ENCODE measurements around the gene IL25.

Gene IL25

GRCh38 chr14:23405516-23406025, 33.0 kb downstream of the IL25 start:
- no peak overlapping the region for H3K27ac ChIP-seq
- ChIA-PET CTCF (interaction anchor here (0.9 kb wide), 1 partner anchor 60 kb away, joined by 3 read pairs; no protein-coding TSS in a partner anchor), POLR2A (ENCODE audit: low non-redundant PET) (no interaction called here)
- DNase-seq (ENCODE audit: low spot score) = no peak
- TF ChIP-seq, protein P1, sequence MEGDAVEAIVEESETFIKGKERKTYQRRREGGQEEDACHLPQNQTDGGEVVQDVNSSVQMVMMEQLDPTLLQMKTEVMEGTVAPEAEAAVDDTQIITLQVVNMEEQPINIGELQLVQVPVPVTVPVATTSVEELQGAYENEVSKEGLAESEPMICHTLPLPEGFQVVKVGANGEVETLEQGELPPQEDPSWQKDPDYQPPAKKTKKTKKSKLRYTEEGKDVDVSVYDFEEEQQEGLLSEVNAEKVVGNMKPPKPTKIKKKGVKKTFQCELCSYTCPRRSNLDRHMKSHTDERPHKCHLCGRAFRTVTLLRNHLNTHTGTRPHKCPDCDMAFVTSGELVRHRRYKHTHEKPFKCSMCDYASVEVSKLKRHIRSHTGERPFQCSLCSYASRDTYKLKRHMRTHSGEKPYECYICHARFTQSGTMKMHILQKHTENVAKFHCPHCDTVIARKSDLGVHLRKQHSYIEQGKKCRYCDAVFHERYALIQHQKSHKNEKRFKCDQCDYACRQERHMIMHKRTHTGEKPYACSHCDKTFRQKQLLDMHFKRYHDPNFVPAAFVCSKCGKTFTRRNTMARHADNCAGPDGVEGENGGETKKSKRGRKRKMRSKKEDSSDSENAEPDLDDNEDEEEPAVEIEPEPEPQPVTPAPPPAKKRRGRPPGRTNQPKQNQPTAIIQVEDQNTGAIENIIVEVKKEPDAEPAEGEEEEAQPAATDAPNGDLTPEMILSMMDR (conservative IDR thresholded peaks at IDR 0.05; ENCODE audit: low read depth) = no peak

DNA sequence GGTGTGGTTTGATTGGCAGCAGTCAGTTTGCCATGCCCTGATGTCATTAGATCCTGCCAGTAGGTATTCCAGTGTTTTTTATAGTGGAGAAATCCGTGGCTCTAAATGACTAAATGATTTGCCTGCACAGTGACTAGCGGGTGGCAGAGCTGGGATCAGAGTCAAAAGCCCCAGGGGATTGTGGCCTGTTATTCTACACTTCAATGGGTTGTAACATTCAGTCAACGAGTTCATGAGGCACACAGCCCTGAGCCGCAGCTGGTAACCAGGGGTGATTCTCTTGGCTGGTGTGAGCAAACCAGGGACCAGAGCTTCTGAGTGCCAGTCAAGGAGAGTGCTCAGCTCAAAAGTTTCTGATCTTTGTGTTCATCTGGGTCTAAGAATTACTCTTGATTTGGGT, 33.6 kb downstream of the IL25 start:
- TF ChIP-seq, protein P1 (conservative IDR thresholded peaks at IDR 0.05; ENCODE audit: low read depth) = no peak
- POLR2A ChIA-PET (ENCODE audit: low non-redundant PET) = no interaction called here
- CTCF ChIA-PET = interaction anchor here (0.9 kb wide), 1 partner anchor 60 kb away, joined by 3 read pairs; no protein-coding TSS in a partner anchor
- no peak for DNase-seq (ENCODE audit: low spot score)
- no peak overlapping the region for H3K27ac ChIP-seq

DNA sequence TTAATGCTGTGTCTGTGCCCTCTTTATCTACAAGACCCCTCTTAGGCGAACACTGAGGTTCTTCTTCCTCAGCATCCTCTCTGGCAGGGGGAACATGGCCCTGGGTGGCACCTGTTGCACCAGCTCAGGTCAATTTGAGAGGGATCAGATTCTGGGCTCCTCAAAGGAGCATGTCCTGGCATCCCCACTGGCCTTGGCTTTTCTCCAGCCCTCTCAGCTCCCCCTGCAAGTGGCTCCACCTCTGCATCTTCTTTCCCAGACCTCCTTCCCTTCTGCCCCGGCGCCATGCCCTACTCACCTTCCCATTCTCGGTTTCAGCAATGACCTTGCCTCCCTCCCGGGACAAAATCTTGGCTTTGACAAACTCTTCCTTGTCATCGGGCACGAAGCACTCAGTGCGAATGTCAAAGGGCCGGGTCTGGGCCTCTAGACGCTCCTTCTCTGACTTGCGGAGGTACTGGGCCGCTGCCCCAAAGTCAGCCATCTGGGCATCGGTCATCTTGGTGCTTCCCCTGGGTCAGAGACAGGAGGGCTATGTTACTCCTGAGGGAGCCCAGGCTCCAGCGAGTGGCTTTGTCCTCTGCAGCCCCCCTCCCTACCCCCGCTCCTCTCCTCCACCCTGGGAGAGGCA, 34.2 kb downstream of the IL25 start:
- no peak for DNase-seq (ENCODE audit: low spot score)
- H3K27ac ChIP-seq = no peak overlapping the region
- TF ChIP-seq, protein P1 (conservative IDR thresholded peaks at IDR 0.05; ENCODE audit: low read depth) = no peak
- ChIA-PET CTCF (interaction anchor here (0.6 to 0.9 kb wide), 2 partner anchors 10 to 61 kb away, joined by 3 read pairs; no protein-coding TSS in a partner anchor), POLR2A (ENCODE audit: low non-redundant PET) (no interaction called here)

DNA sequence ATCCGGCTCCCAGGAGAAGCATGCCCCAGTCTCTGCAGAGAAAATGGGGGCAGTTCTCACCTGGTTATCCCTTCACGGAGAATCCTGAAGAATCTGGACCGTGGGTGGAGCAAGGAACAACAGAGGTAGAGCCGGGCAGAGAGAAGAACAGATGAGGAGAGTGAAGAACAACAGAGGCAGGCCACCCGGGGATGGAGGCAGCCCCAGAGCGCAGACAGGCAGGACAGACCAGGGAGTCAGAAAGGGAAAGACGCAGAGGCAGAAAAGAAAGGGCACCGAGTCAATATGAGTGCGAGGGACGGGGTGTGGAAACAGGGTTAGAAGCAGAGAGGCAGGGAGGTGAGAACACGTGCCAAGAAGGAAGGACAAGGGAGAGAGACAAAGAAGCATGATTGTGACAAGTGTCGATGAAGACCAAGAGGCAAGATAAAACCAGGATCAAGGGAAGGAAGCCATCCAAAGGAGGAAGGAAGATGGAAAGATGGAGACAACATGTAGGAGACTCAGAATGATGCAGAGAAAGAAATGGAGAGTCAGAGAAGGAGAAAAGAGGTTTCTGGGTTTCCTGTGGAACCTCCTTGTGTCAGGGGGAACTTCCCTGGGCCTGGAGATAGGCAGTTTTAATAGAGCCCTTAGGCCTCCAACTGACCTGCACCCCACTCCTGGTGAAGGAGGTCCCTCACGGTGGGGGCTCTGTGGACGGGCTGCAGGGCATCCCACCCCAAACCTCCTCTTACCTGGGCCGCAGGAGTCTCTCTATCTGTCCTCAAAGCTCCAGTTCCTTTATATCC, 35.1 kb downstream of the IL25 start, which contains the start of gene MYH6:
MYH6 (minus strand) TSS at position 758 of the 791 bp plus-strand sequence. CDS start 1,050 bp downstream, outside the sequence.
- no peak within 1 kb of the TSS for H3K27ac ChIP-seq
- no peak for DNase-seq (ENCODE audit: low spot score)
- TF ChIP-seq, protein P1 (conservative IDR thresholded peaks at IDR 0.05; ENCODE audit: low read depth) = no peak
- POLR2A ChIA-PET (ENCODE audit: low non-redundant PET) = no interaction called here
- CTCF ChIA-PET = no interaction called here

DNA sequence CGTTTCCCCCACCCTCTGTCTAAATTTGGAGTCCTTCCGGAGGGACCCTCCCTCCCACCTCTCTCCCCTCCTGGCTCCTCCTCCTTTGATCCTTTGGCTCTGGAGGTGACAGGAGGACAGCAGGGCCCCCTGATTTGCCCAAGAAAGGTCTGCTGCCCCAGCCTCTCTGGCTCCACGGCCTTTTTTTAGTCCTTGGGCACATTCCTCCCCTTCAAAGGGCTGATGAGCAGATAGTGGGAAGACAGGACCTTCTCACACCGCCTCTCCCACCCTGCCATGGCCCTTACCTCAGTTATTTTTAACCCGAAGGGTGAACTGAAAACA, 35.7 kb downstream of the IL25 start:
- ChIA-PET POLR2A (ENCODE audit: low non-redundant PET) (no interaction called here), CTCF (no interaction called here)
- H3K27ac ChIP-seq = no peak overlapping the region
- TF ChIP-seq, protein P1 (conservative IDR thresholded peaks at IDR 0.05; ENCODE audit: low read depth) = no peak
- DNase-seq (ENCODE audit: low spot score) = no peak

DNA sequence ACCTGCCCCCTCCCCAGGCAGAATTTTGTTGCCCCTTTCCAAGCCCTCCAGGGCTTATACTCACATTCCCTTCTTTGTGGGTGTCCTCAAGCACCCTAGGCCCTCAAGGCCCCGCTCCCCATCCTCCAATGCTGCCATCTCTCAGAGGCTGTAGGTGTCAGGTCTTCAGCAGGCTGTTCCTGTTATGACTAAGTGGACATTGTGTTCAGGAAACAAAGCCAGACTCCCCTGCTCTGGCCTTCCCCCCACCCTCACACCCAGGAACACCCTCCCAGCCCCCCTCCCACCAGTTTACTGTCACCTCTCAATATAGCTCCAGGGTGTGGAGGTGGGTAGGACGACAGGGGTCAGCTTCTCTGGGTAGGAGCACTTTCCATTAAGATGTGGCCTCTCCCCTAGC, 36.9 kb downstream of the IL25 start:
- TF ChIP-seq, protein P1 (conservative IDR thresholded peaks at IDR 0.05; ENCODE audit: low read depth) = no peak
- ChIA-PET CTCF (no interaction called here), POLR2A (ENCODE audit: low non-redundant PET) (no interaction called here)
- no peak overlapping the region for H3K27ac ChIP-seq
- no peak for DNase-seq (ENCODE audit: low spot score)

Measured in RWPE1 (cell line).